Right kidney (tissue), 1 donor: ENCODE data around the gene SDR39U1.
"Not testable (repeated sequence)": the region's sequence is repeated elsewhere in the genome, so short reads cannot be mapped to it uniquely, and the experiment has no call there.

Experiments
- DNase-seq: peaks from one replicate; pipeline ENCODE4 v3.0.0-alpha.2; 2016

SDR39U1 gene

GRCh38 chr14:24456980-24457379, 14.4 kb upstream of the SDR39U1 start:
- DNase-seq, result no peak

- DNase-seq, result not testable (repeated sequence)
Observed at GRCh38 chr14:24450828-24451227, 8.3 kb upstream of the SDR39U1 start.

GRCh38 chr14:24443053-24443665, 583 bp upstream of the SDR39U1 start:
- DNase-seq, result no peak

DNA sequence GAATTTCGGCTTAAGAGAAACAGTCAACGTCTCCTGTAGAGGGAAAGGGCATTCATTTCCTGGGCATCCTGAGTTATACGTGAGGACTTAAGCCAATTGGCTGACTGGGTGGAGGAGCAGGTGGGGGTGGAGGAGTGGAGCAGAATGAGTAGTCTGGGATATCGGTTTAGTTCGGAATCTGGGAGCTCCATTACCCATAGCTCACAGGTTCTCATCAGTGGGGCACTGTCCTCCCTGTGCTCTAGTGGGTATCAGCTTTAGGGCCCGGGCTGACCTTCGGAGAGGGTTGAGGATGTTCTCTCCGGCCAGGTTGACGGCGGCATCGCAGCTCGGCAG, 704 bp downstream of the SDR39U1 start:
- no peak for DNase-seq

- DNase-seq, result no peak
Observed at GRCh38 chr14:24441485-24441884, 1.1 kb downstream of the SDR39U1 start.

- no peak for DNase-seq
Observed at GRCh38 chr14:24440606-24441399, 1.8 kb downstream of the SDR39U1 start.

DNA sequence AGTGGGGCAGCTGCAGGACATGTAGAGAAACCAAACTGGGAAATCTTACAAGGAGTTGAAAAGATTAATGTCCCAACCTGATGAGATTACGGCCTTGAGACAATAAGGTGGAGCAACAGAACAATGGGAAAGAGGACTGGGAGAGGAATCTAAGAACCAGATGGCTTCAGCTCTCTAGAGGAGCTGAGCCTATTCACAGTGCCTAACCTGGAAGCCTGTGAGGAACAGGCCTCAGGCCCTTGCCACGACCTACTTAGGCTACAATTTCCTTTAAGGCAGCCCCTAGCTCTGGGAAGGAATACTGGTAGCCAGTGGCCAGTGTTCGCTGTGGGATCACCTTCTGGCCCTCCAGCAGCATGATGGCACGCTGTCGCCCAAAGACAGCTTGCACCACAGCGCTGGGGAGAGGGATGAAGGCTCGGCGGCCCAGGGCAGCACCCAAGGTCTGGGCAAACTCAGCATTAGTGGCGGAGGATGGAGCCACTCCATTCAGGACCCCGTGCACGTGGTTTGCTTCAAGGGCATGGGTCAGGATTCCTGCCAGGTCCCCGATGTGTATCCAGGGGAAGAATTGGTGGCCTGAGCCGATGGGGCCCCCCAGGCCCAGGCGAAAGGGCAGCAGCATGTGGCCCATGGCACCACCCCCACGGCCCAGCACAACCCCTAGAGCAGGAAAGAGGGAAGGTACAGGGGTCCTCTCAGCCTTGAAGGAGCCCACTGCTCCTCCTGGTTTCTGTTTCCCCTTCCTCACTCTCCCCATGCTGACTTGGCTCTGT, 2.6 kb downstream of the SDR39U1 start:
- no peak for DNase-seq

- no peak for DNase-seq
Observed at GRCh38 chr14:24439257-24439656, 3.3 kb downstream of the SDR39U1 start.

DNA sequence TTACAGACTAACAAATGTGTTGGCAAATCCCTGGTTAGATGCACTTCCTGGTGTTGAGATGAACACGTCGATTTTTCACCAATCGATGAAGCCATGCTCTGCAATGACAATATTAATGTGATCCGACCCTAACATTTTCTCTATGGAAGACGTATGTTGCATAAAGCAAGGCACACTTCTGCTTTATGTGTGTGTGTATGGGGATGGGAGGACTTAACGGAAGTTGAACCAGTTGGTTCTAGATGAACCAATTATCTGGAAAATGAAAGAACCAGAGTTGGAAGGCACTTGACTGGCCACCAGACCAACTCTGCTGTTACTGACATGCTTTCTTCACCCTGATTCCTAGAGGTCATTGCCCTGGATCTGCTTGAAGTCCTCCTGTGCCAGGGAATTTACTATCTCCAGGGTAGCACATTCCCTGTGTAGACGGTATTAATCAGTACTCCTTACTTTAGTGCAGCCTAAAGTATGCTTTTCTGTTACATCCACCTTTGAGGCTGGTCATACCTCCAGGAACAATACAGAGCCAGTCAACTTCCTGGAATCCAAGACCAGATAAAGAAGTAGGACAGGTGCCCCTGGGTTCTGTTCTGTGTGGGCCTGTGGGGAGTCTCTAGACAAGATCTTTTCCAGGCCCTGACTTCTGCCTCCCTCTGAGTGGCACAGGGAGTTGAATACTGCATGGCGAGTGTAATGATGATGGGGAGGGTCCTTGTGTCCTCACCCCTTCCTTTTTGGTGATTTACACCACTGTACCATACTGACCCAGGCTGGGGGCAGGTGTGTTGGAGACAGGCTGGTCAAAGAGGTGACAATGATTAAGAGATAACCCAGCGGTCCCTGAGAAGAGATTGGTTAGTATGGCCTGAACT, 4.1 kb downstream of the SDR39U1 start:
- DNase-seq, result no peak

DNA sequence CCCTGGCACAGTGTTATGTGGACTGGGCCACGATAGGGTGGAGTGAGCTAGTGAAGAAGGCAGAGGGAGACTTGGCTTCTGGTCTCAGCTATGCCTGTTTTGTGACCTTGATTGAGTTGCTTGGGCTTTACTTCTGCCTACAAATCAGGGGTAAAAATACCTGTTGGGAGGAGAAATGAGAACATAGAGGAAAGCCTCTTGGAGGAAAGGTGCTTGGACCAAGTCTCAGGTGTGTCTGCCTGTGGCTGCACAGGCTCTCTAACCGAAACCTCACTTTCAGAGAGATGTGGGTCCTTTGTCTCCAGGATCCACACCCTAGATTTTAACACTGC, 4.9 kb downstream of the SDR39U1 start:
- no peak for DNase-seq

DNA sequence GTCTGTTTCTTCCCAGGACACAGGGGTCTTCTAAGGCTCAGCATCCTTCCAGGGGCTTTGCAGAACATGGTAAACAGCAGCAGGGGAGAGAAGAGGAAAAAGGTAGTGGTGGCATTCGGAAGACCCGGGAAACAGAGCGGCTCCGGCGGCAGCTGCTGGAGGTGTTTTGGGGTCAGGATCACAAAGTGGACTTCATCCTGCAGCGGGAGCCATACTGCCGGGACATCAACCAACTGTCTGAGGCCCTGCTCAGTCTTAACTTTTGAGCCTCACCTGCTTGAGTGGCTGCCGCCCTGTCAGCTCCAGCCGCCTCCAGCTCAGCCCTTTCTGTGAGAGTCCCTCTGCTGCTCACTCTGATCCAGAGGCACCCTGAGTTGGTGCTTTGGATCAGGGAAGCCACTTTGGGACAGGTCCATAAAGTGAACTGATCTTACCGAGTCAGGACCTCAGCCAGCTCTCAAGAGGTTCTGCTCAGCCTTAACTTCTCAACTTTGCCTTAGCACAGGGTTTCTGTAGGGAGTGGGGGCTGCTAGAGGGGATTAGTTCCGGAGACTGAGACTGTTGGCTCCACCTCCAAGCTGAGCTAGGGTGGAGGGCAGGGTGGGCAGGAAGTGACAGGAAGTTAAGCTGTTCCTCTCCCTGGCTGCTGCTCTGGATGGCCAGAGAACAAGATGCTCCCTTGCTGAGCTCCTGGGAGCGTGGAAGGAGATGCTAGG, 5.4 kb downstream of the SDR39U1 start:
- no peak for DNase-seq

- DNase-seq, result peak; percentile 46
Observed at GRCh38 chr14:24436355-24437019, 6.1 kb downstream of the SDR39U1 start.

GRCh38 chr14:24435998-24436354, 6.6 kb downstream of the SDR39U1 start:
- no peak for DNase-seq

DNA sequence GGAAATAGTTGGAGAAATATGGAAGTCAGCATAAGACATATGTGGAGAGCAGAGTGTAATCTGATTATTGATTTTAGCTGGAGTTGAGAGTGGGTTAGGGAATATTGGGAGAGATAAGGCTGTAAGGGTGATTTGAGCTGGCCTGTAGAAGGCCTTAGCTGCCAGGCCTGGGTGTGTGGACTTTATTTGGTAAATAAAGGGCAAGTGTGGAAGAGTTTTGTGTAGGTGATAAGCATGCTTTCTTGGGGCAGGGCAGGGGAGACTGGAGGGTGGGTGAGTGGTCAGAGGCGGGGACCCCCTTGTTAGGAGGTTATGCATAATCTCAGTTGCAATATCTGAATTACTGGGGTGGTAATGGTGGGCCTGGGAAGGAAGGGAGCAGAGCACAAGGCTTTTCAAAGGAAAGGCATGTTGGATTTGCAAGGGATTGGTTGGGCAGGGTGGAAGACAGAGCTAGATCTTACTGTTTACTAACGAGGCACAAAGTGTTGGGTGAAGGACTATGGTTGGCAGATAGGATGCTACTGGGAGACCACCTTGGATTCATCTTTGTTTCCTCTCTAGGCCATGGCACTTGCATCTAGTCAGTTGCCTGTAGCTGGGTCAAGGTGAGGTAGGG, 7.3 kb downstream of the SDR39U1 start:
- DNase-seq, result no peak

- DNase-seq, result no peak
Observed at GRCh38 chr14:24434676-24435075, 7.9 kb downstream of the SDR39U1 start.

DNA sequence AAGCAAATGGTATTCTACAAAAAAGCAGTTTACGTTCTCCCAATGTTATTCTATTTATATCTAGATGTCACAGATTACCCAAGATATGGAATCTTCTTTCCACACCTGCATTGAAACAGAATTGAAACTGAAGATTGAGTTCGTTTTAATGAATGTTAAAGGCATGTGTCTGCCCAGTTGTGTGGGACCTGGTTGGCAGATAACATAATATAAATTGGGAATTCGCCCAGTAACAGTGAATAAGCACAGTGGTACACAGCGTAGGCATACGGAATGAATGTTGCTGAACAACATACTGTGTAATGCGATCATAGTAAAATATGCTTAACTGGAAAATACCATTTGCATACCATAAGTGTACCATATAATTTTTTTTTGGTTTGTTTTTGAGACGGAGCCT, 8.5 kb downstream of the SDR39U1 start:
- DNase-seq, result no peak

DNA sequence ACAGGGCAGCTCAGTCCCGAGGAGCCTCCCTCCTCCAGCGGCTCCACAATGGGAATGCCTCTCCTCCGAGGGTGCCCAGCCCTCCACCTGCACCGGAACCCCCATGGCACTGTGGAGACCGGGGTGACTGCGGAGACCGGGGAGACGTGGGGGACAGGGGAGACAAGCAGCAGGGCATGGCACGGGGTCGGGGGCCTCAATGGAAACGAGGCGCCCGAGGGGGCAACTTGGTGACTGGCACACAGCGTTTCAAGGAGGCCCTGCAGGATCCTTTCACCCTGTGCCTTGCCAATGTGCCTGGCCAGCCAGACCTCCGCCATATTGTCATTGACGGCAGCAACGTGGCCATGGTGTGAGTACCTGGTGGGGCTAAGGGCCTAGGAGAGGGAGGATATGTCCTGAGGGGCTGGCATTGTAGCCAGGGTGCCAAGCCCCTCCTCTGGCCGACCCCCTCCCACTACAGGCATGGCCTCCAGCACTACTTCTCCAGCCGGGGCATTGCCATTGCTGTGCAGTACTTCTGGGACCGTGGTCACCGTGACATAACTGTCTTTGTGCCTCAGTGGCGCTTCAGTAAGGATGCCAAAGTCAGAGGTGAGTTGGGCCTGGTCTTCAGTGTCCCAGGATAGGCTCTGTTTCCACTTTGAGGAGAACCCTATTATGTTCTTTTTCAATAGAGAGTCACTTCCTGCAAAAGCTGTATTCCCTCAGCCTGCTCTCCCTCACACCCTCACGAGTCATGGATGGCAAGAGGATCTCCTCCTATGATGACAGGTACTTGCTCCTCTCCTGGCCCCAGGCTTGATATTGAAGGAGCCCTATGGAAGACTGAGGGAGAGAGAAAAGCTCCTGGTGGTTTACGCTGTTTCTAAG, 10.1 kb downstream of the SDR39U1 start:
- no peak for DNase-seq

DNA sequence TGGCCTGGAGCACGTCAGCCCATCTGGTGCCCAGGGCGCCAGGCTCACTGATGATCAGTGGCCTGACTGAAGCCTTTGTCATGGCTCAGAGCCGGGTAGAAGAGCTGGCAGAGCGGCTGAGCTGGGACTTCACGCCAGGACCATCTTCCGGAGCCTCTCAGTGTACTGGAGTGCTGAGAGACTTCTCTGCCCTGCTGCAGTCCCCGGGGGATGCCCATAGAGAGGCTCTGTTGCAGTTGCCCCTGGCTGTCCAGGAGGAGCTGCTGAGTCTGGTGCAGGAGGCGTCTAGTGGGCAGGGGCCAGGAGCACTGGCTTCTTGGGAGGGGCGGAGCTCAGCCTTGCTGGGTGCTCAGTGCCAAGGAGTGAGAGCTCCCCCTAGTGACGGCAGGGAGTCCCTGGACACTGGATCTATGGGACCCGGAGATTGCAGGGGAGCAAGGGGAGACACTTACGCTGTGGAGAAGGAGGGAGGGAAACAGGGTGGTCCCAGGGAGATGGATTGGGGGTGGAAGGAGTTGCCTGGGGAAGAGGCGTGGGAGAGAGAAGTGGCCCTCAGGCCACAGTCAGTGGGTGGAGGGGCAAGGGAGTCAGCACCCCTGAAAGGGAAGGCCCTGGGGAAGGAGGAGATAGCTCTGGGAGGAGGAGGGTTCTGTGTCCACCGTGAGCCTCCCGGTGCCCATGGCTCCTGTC, 10.9 kb downstream of the SDR39U1 start:
- DNase-seq, result peak; percentile 65
